Activated T-cell treated with anti-CD3 and anti-CD28 coated beads for 48 hours (primary cell): ENCODE data around the gene BACH1.
"Not testable (repeated sequence)": the region's sequence is repeated elsewhere in the genome, so short reads cannot be mapped to it uniquely, and the experiment has no call there.

ENCODE experiments used
- DNase-seq: peaks from one replicate; pipeline ENCODE4 v3.0.0-alpha.2; 2020; ENCODE audit warnings: low read depth

The BACH1 gene

GRCh38 chr21:29298348-29299045 lies at the start of gene BACH1:
Gene BACH1, plus strand, starts transcription at chr21:29298922. Its CDS starts 22,359 bp downstream, at chr21:29321281.
- DNase-seq = peak; percentile 89

GRCh38 chr21:29249289-29249688 lies 49.4 kb upstream of the BACH1 start:
- DNase-seq = not testable (repeated sequence)

- DNase-seq = no peak
Measured at GRCh38 chr21:29250636-29251035, 48.1 kb upstream of the BACH1 start.

GRCh38 chr21:29253861-29254260 lies 44.9 kb upstream of the BACH1 start:
- DNase-seq = not testable (repeated sequence)

GRCh38 chr21:29254550-29254949 lies 44.2 kb upstream of the BACH1 start:
- DNase-seq = no peak

GRCh38 chr21:29256126-29256910 lies 42.4 kb upstream of the BACH1 start:
- DNase-seq = no peak

GRCh38 chr21:29257701-29258100 lies 41.0 kb upstream of the BACH1 start:
- DNase-seq = no peak

- DNase-seq = no peak
Measured at GRCh38 chr21:29258626-29259338, 39.9 kb upstream of the BACH1 start.

GRCh38 chr21:29260461-29260860 lies 38.3 kb upstream of the BACH1 start:
- DNase-seq = no peak

- no peak for DNase-seq
Measured at GRCh38 chr21:29261555-29262540, 36.9 kb upstream of the BACH1 start.

- DNase-seq = no peak
Measured at GRCh38 chr21:29264721-29265120, 34.0 kb upstream of the BACH1 start.

GRCh38 chr21:29265690-29266479 lies 32.8 kb upstream of the BACH1 start:
- peak; percentile 8 for DNase-seq

GRCh38 chr21:29267666-29268065 lies 31.1 kb upstream of the BACH1 start:
- DNase-seq = no peak

GRCh38 chr21:29271927-29272333 lies 26.8 kb upstream of the BACH1 start:
- no peak for DNase-seq

GRCh38 chr21:29277442-29277841 lies 21.3 kb upstream of the BACH1 start:
- no peak for DNase-seq

GRCh38 chr21:29279558-29279957 lies 19.2 kb upstream of the BACH1 start:
- no peak for DNase-seq

- DNase-seq = not testable (repeated sequence)
Measured at GRCh38 chr21:29281801-29282200, 16.9 kb upstream of the BACH1 start.

GRCh38 chr21:29287383-29287782 lies 11.3 kb upstream of the BACH1 start:
- DNase-seq = no peak

GRCh38 chr21:29288239-29288638 lies 10.5 kb upstream of the BACH1 start:
- DNase-seq = no peak

- no peak for DNase-seq
Measured at GRCh38 chr21:29289317-29289716, 9.4 kb upstream of the BACH1 start.

- DNase-seq = no peak
Measured at GRCh38 chr21:29290240-29290639, 8.5 kb upstream of the BACH1 start.
